IMR-90 (cell line): ENCODE data around the gene UNC93B1. TPM values are rescaled to one million over a fixed set of nuclear protein-coding genes. Genes with fewer than 3 reads are reported as not detected.

Experiments
- ATAC-seq: fragments of 200-7000 bp; cut with Tn5 transposase; 2 replicates; pipeline ENCODE4 v1.9.1; 2020; ENCODE audit warnings: low read depth, mild to moderate bottlenecking, moderate library complexity
- BruUV-seq: library from RNA; stranded (reverse); fragments of 400-500 nt; replicated peaks from 2 replicates; lab custom pipeline; 2021; lab: Mats Ljungman, UMichigan
- CTCF ChIA-PET: fragments of 300-600 bp; formaldehyde crosslinking; extraction: SDS; loops from one replicate; lab custom pipeline; 2021; ENCODE audit warnings: antibody characterized with exemption; lab: Yijun Ruan, JAX
- POLR2A ChIA-PET: fragments of 300-600 bp; sonication (Branson Sonifier 250); formaldehyde crosslinking; loops from one replicate; lab custom pipeline; 2022; ENCODE audit warnings: antibody characterized with exemption; ENCODE audit not compliant: unreplicated experiment; lab: Charles Lee
- DNase-seq: peaks from one replicate; pipeline ENCODE4 v3.0.0; 2013
- H2AFZ ChIP-seq: replicated peaks from 2 replicates; pipeline ENCODE3; 2013; ENCODE audit warnings: low read length, mild to moderate bottlenecking; ENCODE audit not compliant: poor library complexity
- H2AK5ac ChIP-seq: 2 replicates; pipeline ENCODE4 v1.6.1; 2013; ENCODE audit warnings: low read depth, low read length, inconsistent platforms
- H2AK9ac ChIP-seq: replicated peaks from 2 replicates; pipeline ENCODE3; 2013; ENCODE audit warnings: mild to moderate bottlenecking, low read depth, low read length, moderate library complexity; ENCODE audit not compliant: poor library complexity
- H2BK120ac ChIP-seq: 2 replicates; pipeline ENCODE4 v1.6.1; 2013; ENCODE audit warnings: low read depth, low read length, inconsistent platforms
- H2BK15ac ChIP-seq: 3 replicates; pipeline ENCODE4 v1.6.1; 2013; ENCODE audit warnings: low read depth, low read length, inconsistent platforms
- H2BK20ac ChIP-seq: 2 replicates; pipeline ENCODE4 v1.6.1; 2013; ENCODE audit warnings: low read depth, mild to moderate bottlenecking, inconsistent platforms, low read length, moderate library complexity
- H2BK5ac ChIP-seq: 2 replicates; pipeline ENCODE4 v1.6.1; 2013; ENCODE audit warnings: mild to moderate bottlenecking, low read depth, low read length, inconsistent platforms; ENCODE audit not compliant: poor library complexity, severe bottlenecking
- H3K14ac ChIP-seq: replicated peaks from 2 replicates; pipeline ENCODE4 v1.6.1; 2013; ENCODE audit warnings: low read depth, low read length, inconsistent platforms
- H3K18ac ChIP-seq: 2 replicates; pipeline ENCODE4 v1.6.1; 2013; ENCODE audit warnings: low read depth, low read length, control low read depth
- H3K23ac ChIP-seq: 2 replicates; pipeline ENCODE4 v1.6.1; 2013; ENCODE audit warnings: low read depth, low read length, inconsistent platforms
- H3K27ac ChIP-seq: 2 replicates; pipeline ENCODE4 v1.5.1; 2013; ENCODE audit warnings: mild to moderate bottlenecking, control low read depth, low read length; ENCODE audit not compliant: insufficient read depth
- H3K27me3 ChIP-seq: 2 replicates; pipeline ENCODE4 v1.6.1; 2013; ENCODE audit warnings: low read length; ENCODE audit not compliant: control insufficient read depth, insufficient read depth
- H3K36me3 ChIP-seq: 2 replicates; pipeline ENCODE4 v1.6.1; 2013; ENCODE audit warnings: low read length, mixed read lengths; ENCODE audit not compliant: control insufficient read depth, insufficient read depth
- H3K4ac ChIP-seq: 2 replicates; pipeline ENCODE4 v1.6.1; 2013; ENCODE audit warnings: low read depth, low read length, inconsistent platforms
- H3K4me1 ChIP-seq: 2 replicates; pipeline ENCODE4 v1.6.1; 2013; ENCODE audit warnings: low read length, mixed read lengths; ENCODE audit not compliant: control insufficient read depth, insufficient read depth
- H3K4me2 ChIP-seq: 2 replicates; pipeline ENCODE4 v1.6.1; 2013; ENCODE audit warnings: low read depth, mild to moderate bottlenecking, control low read depth, low read length, moderate library complexity
- H3K4me3 ChIP-seq: 2 replicates; pipeline ENCODE4 v1.5.1; 2013; ENCODE audit warnings: low read depth, mild to moderate bottlenecking, control low read depth, low read length, moderate library complexity; ENCODE audit not compliant: insufficient read depth
- H3K56ac ChIP-seq: 2 replicates; pipeline ENCODE4 v1.6.1; 2013; ENCODE audit warnings: low read length, inconsistent platforms; ENCODE audit not compliant: insufficient read depth; ENCODE audit errors: extremely low read depth
- H3K79me1 ChIP-seq, 2 experiments: 2 replicates each; pipeline ENCODE4 v1.6.1; 2013; ENCODE audit warnings: low read length in 2 of 2, inconsistent platforms in 1 of 2, low read depth in 1 of 2
- H3K9ac ChIP-seq: 2 replicates; pipeline ENCODE4 v1.6.1; 2013; ENCODE audit warnings: low read depth, low read length, control low read depth
- H3K9me1 ChIP-seq: 2 replicates; pipeline ENCODE4 v1.6.1; 2013; ENCODE audit warnings: low read length, inconsistent platforms; ENCODE audit not compliant: insufficient read depth
- H3K9me3 ChIP-seq: 2 replicates; pipeline ENCODE4 v1.6.1; 2013; ENCODE audit warnings: low read length; ENCODE audit not compliant: control insufficient read depth, insufficient read depth
- H4K20me1 ChIP-seq: 2 replicates; pipeline ENCODE4 v1.6.1; 2013; ENCODE audit warnings: low read length, inconsistent platforms; ENCODE audit not compliant: insufficient read depth
- H4K5ac ChIP-seq: 2 replicates; pipeline ENCODE4 v1.6.1; 2013; ENCODE audit warnings: mild to moderate bottlenecking, low read depth, low read length, control low read depth
- H4K8ac ChIP-seq, 2 experiments: 2 replicates each; pipeline ENCODE4 v1.6.1; 2013; ENCODE audit warnings: low read depth in 2 of 2, low read length in 2 of 2, control low read depth in 1 of 2, inconsistent platforms in 1 of 2
- H4K91ac ChIP-seq: 2 replicates; pipeline ENCODE4 v1.6.1; 2013; ENCODE audit warnings: low read depth, low read length, inconsistent platforms; ENCODE audit not compliant: insufficient read depth
- CEBPB ChIP-seq: IDR thresholded peaks from 2 replicates; pipeline ENCODE4 v1.6.1; 2012; ENCODE audit warnings: low read depth, low read length, improper control_type of control experiment
- MAFK ChIP-seq: IDR thresholded peaks from 2 replicates; pipeline ENCODE4 v1.6.1; 2012; ENCODE audit warnings: low read depth, low read length, improper control_type of control experiment
- RCOR1 ChIP-seq: IDR thresholded peaks from 2 replicates; pipeline ENCODE4 v1.6.1; 2012; ENCODE audit warnings: mild to moderate bottlenecking, low read length, improper control_type of control experiment; ENCODE audit not compliant: insufficient replicate concordance
- RFX5 ChIP-seq: IDR thresholded peaks from 2 replicates; pipeline ENCODE4 v1.8.0; 2012; ENCODE audit warnings: low read depth, mild to moderate bottlenecking, low read length, moderate library complexity
- WGBS, 2 experiments: methylation state at CpG; one replicate each; pipeline versions ENCODE4 v1.1.5 to v1.1.7; 2013; ENCODE audit warnings: missing lambda C conversion rate in 2 of 2; ENCODE audit not compliant: insufficient read length in 1 of 2; ENCODE audit errors: extremely low coverage in 2 of 2; 5-methylcytosine and 5-hydroxymethylcytosine counted together
- dilution Hi-C: fragments of 300-500 bp; cut with HindIII; formaldehyde crosslinking; loops from one replicate; pipeline ENCODE4 v1.14.3; 2018; ENCODE audit warnings: low sequenced_read_pairs; ENCODE audit not compliant: unreplicated experiment
- in situ Hi-C: fragments of 300-500 bp; cut with MboI; formaldehyde crosslinking; loops from 3 replicates; pipeline ENCODE4 v1.14.3; 2019; ENCODE audit warnings: low sequenced_read_pairs, inconsistent platforms, mixed read lengths
- intact Hi-C: fragments of 100-400 bp; cut with micrococcal nuclease; formaldehyde crosslinking; loops from 2 replicates; pipeline ENCODE4 v1.10.0; 2022
- polyA plus RNA-seq, 3 experiments: library from polyadenylated mRNA; depleted of rRNA; stranded (reverse); fragments of >200 nt; gene quantifications; 2 replicates each; pipeline ENCODE4 v1.2.3, GENCODE V29; 2012; ENCODE audit warnings: low replicate concordance in 1 of 3
- total RNA-seq: library from RNA; depleted of rRNA; stranded (reverse); fragments of >200 nt; gene quantifications from 2 replicates; pipeline ENCODE4 v1.2.3, GENCODE V29; 2012

The UNC93B1 gene
- total and polyA plus RNA-seq, 2 of the 4 experiments (the other 2 are of a cell fraction), result 10.9 to 19.2 TPM

- H2BK120ac ChIP-seq, result no peak overlapping the region
- peaks cover 9% of the 10 kb centered on the region for H3K4me1 ChIP-seq
- no peak overlapping the region for H2BK15ac ChIP-seq
- DNase-seq (no peak), ATAC-seq (no peak)
- peak overlapping the region; percentile 91 for H3K4ac ChIP-seq
- ChIA-PET CTCF (no interaction called here), POLR2A (no interaction called here)
- H3K27ac ChIP-seq, result no peak overlapping the region
- intact Hi-C loops, result no loop called here
- peak overlapping the region; percentile 95 for H3K4me2 ChIP-seq
- no TSS peak for BruUV-seq
- H3K14ac ChIP-seq, result peak overlapping the region; percentile 58; the same call in 1 of the 2 replicates
- H4K5ac ChIP-seq, result peak overlapping the region; percentile 28; the same call in 1 of the 2 replicates
- 90% methylated on average over 4 of the region's 14 CpGs; no CpG with 5 or more reads in 1 of the 2 experiments for WGBS, 2 experiments
- H4K20me1 ChIP-seq, result no peaks in the 10 kb centered on the region
- peak overlapping the region; percentile 43; the same call in 1 of the 2 replicates for H4K91ac ChIP-seq
- H2AK5ac ChIP-seq, result peak overlapping the region; percentile 90
- H3K23ac ChIP-seq, result no peak overlapping the region
- no peak for TF ChIP-seq CEBPB
- TF ChIP-seq RCOR1, result no peak
- no peak for TF ChIP-seq MAFK
- no peak for TF ChIP-seq RFX5
- H3K27me3 ChIP-seq, result no peaks in the 10 kb centered on the region
- H3K56ac ChIP-seq, result no peak overlapping the region
- dilution Hi-C loops, result no loop called here
- H3K9ac ChIP-seq, result no peak overlapping the region
- peak overlapping the region; percentile 10; the same call in 1 of the 2 replicates for H3K18ac ChIP-seq
- H3K4me3 ChIP-seq, result no peak overlapping the region
- no peaks in the 10 kb centered on the region for H3K36me3 ChIP-seq
- H2BK5ac ChIP-seq, result no peak overlapping the region
- peak overlapping the region; percentile 93 for H2AK9ac ChIP-seq
- peaks cover 8% of the 10 kb centered on the region; the same call in 1 of the 2 replicates for H3K9me1 ChIP-seq
- no peak overlapping the region for H2BK20ac ChIP-seq
- no peaks in the 10 kb centered on the region for H3K9me3 ChIP-seq
- H3K79me1 ChIP-seq, result peaks cover 0 to 6% of the 10 kb centered on the region in 2 experiments; a peak in 2 of 4 replicates
- H2AFZ ChIP-seq, result peak overlapping the region; percentile 83
- H4K8ac ChIP-seq, result peak overlapping the region; percentile 15 to 74; a peak in 2 of 4 replicates
- in situ Hi-C loops, result no loop called here
Observed at GRCh38 chr11:68004551-68005335, 846 bp upstream of the UNC93B1 start.
